NCI-H446 treated with DMSO at 0.1 percent for 48 hours (cell line): ENCODE data around the gene TAS2R40.

Experiments used
- DNase-seq: peaks from one replicate; lab custom pipeline; 2025; lab: John Stamatoyannopoulos, UW

Gene TAS2R40

DNA sequence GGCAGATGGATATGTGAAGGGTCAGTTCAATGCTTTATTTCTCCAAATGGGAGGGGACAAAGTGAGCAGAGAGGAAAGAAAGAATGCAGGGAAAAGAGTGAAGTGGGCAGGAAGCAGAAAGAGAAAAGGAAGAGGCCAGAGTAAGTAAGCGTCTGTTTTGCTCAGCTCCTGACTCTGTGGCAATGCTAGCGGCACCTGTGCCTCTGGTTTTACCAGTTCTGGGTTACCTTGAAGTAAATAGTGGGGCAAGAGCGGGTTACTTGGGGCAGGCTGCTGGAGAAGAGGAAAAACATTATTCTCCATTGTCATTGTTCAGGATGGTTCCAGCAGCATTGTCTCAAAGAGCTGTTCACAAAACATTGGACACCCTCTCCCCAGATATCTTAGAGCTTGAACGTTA lies 1.9 kb downstream of the TAS2R40 start:
- DNase-seq: no peak

DNA sequence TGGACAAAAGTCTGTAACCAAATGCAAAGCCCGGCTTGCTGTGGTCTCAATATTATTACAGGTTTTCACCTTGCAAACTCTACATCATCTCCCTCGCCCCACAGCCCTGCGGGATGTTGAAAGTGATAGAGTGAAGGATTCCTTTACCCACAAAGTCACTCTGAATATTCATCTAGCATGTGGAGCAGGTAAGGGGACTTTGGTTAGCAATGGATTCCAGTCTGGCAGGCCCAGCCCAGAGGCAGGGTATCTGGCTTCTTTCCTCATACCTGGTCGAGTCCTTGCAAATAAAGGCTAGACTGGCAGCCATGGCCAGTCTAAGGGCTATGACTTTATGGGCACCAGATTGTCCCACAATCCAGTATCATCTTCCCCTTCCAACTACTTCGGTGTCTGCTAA lies 3.2 kb downstream of the TAS2R40 start:
- no peak for DNase-seq

DNA sequence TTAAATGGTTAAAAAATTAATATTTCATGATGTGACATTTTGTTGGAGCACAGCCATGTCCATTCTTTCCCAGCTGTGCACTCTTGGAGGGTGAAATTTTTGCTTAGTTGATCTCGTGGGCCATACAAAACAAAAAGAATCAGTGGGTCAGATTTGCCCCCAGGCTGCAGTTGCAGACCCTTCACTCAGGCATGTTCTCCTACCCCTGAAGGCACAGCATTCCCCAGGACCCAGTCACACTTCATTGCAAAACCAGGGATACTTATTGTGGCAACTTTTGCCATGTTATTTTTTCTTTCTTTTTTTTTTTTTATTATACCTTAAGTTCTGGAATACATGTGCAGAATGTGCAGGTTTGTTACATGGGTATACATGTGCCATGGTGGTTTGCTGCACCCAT lies 6.0 kb downstream of the TAS2R40 start:
- no peak for DNase-seq

DNA sequence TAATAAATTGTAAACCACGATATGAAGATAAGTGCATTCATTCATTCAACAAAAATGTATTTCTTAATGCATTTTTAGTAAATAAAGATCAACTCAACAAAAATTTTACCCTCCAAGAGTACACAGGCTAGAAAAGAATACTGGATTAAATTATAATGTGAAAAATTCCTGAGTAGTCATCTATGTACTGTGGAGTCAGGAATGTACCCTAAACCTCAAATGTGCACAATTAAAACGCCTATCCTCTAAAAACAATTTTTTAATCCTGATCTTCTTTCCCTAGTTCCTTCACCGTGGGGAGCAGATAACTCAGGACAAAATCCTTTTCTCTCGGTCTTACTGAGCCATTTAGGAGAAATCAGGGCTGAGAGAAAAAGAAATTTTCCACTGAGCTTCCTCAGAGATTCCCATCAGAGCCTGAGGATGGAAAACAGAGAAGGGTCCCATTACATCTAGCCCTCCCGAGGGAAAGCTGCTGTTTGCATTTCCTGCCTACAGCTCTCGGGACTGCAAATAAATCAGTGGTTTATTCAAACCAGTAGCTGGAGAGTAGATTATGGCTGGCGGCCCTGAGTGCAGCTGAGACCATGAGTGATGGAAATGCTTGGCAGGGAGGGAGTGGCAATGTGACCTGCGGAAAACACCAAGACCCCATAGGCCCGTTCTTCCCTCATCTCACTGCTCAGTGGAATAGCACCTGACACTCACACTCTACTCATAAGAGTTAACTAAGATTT lies 7.4 kb downstream of the TAS2R40 start:
- no peak for DNase-seq

DNA sequence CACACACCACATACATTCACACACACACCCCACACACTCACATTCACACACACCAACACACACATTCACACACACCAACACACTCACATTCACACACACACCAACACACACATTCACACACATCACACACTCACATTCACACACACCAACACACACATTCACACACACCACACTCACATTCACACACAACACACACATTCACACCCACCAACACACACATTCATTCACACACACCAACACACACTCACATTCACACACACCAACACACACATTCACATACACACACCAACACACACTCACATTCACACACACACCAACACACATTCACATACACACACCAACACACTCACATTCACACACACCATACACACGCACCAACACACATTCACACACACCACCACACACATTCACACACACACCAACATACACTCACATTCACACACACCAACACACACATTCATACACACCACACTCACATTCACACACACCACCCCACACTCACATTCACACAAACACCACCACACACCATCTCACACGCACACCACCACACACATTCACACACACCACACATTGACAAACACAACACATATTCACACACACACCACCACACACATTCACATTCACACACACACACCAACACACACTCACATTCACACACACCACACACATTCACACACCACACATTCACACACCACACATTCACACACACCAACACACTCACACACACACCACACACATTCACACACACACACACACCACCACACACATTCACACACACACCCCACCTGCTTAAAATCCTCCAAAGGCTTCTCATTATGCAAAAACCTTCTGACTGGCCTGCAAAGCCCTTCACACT lies 9.0 kb downstream of the TAS2R40 start:
- no peak for DNase-seq

DNA sequence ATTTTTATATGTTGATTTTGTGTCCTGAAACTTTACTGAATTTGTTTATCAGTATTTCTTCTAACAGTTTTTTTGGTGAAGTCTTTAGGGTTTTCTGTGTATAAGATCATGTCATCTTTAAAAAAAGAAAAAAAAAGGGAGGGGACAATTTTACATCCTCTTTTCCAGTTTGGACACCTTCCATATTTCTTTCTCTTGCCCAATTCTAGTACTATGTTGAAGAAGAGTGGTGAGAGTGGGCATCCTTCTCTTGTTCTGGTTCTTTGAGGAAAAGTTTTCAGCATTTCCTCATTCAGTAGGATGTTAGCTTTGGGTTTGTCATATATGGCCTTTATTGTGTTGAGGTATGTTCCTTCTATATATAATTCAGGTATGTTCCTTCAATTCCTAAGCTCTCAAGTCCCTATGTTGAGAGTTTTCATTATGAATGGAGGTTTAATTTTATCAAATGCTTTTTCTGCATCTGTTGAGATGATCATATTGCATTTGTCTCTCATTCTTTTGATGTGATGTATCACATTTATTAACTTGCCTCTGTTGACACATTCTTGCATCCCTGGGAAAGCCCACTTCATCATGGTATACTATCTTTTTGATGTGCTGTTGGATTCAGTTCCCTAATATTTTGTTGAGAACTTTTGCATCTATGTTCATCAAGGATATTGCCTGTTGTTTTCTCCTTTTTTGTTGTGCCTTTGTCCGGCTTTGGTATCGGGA lies 12.1 kb downstream of the TAS2R40 start:
- no peak for DNase-seq

DNA sequence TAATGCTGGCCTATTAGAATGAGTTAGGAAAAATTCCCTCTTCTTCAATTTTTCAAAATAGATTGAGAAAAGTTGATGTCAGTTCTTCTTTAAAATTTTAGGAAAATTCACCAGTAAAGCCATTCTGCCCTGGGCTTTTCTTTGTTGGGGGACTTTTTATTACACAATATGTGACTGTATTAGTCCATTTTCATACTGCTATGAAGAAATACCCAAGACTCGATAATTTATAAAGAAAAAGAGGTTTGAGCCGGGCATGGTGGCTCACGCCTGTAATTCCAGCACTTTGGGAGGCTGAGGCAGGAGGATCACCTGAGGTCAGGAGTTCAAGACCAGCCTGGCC lies 12.7 kb downstream of the TAS2R40 start:
- no peak for DNase-seq

DNA sequence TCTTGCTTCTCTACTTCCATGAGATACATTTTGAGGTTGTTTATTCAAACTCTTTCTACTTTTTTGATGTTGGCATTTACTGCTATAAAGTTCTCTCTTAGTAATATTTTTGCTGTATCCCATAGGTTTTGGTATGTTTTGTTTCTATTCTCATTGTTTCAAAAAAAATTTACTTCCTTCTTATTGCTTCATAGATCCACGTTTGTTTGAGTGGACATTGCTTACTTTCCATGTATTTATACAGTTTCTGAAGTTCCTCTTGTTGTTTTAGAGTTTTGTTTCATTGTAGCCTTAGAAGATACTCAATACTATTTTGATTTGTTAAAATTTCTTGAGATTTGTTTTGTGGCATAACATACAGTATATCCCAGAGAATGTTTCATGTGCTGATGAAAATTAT lies 13.7 kb downstream of the TAS2R40 start:
- no peak for DNase-seq

DNA sequence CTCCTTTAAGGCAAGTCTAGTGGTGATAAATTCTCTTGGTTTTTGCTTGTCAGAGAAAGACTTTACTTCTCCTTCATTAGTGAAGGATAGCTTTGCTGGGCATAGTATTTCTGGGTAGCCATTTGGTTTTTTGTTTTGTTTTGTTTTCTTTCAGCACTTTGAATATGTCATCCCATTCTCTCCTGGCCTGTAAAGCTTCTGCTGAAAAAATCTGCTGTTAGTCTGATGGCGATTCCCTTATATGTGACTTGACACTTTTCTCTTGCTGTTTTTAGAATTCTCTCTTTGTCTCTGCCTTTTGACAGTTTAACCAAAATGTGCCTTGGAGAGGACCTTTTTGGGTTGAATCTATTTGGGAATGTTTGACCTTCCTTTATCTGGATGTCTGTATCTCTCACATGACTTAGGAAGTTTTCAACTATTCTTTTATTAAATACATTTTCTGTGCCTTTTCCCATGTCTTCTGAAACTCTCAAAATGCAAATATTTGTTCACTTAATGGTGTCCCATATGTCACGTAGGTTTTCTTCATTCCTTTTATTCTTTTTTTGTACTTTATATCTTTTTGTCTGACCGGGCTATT lies 14.7 kb downstream of the TAS2R40 start:
- no peak for DNase-seq

DNA sequence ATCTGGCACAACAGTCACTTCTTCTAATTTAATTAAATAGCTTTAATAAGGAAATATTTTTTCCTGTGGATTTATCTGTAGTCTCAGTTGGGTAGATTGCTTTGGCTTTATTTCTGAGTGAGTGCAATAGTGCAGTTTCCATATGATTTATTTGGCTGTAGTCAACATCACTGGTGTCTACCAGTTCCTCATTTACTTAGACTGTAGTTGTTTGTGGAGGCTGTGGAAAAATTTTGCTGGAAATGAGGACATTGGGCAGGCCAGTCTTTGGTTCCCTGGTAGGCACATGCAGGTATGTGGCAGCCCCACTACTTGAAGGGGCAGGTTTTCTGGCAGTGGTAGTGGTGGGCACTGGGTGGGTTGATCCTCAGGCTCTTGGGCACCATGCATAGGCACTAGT lies 15.5 kb downstream of the TAS2R40 start:
- DNase-seq: no peak

DNA sequence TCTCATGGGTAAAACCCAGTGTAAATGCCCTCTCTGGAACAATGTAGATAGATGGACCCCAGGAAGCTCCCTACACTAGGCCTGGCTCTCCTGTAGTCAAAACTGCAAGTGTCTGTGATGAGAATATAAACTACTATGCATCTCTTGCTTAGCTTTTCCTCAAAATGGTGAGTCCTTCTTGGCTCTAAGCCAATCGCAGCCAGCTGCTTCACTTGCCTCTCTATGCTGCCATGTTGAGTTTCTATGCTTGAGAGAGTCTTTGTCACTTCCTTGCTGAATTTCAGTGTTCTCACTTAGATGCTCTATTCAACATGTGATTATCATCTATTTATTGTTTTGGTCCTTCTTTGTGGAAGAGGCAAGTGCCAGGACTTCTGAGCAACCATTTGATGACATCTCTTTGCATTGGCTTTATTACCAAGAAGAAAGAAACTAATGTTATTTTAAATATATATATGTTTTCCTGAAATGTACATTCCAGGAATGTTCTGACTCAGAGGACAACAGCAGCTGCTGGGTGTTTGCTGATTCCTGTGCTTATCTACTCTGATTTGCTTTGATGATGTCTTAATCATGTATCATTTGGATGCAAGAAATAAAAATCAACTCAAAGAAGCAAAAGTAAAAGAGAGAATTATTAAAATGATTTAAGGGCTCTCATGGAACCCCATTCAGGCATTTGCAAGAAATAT lies 16.6 kb downstream of the TAS2R40 start:
- no peak for DNase-seq

DNA sequence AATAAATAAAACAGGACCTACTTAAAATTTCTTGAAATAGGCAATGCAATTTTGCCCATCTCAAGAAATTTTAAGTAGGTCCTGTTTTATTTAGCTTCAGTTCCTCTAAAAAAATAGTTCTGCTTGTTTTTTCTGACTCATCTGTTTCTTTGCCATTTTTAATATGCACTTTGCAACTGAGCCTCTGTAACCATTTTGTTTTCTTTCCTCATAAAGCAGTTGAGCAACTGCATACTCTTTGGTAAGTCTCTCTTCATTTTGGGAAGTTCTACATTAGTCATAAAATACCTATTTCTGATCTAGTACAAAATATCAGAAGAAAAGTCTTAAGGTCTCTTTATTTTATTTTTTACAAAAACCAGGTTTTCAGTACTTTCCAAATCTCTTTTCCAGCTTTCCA lies 18.0 kb downstream of the TAS2R40 start:
- no peak for DNase-seq

DNA sequence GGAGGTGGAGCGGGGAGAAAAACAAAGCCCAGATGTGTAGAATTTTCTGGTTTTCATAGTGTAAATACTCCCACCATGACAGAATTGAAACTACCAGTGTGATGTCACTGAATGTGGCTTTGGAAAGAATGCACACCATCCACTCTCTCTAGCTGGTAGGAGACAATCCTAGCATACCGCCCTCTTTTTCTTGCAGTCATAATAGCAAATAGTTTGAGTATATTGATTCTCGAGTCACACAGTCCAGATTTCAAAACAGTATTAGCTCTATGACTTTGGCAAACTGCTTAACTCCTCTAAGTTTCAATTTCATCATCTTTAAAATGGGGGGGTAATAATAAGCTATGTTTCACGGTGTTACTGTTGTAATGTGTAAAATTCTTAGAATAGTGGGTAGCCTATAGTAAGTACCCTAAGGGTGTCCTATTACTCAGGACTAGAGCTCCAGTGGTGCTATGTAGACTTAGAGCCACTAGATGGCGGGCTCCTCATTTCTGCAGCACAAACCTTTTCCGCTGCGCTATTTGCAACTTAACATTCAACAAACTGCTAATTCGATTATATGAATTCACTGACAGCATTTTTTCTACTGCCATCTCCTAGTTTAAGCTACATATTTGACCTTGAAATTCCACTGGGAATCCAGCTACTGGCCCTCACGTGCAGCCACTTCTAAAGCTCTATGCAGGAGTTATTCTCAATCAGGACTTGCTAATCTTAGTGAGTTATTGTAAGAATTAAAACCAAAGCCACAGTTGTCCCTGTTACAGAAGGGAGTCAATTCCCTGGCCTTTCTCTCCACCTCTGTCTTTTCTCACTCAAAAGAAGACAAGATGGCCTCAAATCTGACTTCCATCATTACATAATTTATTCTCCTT lies 18.7 kb downstream of the TAS2R40 start:
- peak; percentile 44 for DNase-seq

DNA sequence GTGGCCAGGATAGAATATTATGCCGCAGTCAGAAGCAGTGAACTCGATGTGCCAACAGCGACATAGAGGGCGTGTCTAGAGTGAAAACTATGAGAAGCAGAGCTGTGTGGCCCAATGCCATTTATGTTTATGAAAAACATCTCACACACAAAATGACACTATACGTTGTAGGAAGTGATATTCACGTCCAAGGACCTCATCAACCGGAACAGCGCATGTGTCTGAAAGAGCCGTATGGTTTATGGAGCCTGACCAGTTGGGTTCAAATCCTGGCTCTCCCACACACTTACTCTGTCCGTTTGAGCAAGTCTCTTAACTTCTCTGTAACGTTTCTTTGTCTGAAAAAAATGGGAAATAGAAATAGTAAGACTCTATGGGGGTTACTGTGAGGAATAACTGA lies 20.5 kb downstream of the TAS2R40 start:
- DNase-seq: no peak

DNA sequence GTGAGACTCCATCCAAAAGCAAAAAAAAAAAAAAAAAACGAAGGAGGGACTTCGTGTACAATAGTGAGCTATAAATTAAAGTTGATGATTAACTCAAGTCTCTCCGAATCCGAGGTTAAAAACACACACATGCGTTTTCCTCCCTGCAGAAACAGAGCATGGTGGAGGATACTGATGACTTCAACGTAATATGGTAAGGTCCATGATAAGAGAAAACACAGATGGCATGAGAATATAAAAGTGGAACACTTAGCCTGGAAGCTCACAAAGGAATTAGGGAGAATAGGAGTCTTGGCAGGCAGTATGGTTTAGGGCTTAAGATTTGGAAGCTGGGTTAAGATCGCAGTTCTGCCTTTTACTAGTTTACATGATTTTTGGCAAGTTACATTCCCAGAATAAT lies 21.3 kb downstream of the TAS2R40 start:
- DNase-seq: no peak

DNA sequence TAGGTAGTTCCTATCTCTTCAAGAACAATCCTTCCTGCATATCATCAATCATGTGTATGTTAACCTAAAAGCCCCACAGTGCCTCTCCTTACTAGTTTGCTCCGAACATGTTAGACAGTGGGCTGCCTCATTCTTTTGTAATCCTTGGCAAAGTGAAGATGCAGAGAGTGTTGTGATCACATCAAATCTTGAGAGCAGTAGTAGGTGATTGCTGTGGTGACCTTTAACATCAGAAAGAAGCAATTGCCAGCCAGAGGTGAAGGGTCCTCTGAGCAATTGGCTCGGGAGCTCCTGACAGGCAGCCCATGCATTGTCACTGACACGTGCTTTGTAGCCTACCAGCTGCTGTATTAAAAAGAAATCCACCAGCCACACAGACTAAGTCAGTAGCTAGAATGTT lies 21.8 kb downstream of the TAS2R40 start:
- no peak for DNase-seq

DNA sequence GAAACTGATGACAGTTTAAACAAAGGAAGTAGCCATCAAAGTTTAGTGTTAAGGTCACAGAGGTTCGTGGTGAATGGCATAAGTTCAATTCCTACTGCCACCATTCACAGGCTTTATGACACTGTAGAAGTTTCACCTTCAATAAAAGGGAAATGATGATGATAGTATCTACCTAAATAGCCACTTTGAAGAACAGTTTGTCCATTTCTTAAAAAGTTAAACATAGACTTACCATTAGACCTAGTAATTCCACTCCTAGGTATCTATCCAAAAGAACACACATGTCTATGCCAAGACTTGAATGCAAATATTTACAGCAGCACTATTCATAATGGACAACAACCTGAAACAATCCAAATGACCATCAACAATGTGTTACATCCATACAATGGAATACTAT lies 22.5 kb downstream of the TAS2R40 start:
- DNase-seq: no peak

DNA sequence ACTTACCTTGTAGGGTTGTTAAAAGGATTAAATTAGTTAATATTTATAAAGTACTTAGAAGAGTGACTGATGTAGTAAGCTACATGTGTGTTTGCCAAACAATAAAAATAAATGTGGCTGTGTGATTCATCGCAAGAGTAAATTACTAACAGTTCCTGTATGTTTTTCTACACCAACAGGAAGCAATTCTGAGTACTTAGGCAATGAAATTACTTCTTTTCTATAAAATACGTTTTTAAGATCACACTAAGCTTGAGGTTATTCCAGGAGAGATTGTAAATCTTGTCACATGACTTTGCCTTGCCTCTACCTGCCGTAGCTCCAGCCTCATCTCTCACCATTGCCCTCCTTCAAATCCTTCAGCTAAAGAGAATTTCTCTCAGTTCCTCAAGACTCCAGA lies 23.3 kb downstream of the TAS2R40 start:
- no peak for DNase-seq

DNA sequence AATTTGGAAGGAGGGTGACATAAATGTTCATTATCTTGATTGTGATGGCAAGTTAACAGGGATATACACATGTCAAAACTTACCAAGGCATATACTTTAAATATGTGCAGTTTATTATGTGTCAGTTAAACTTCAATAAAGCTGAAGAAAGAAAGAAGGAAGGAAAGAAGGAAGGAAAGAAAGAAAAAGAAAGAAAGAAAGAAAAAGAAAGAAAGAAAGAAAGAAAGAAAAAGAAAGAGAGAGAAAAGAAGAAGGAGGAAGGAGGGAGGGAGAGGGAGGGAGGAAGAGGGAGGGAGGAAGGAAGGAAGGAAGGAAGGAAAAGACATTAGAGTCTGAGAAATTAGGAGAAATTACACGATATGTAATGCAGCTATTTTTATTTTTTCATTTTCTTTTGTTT lies 25.5 kb downstream of the TAS2R40 start:
- DNase-seq: no peak

DNA sequence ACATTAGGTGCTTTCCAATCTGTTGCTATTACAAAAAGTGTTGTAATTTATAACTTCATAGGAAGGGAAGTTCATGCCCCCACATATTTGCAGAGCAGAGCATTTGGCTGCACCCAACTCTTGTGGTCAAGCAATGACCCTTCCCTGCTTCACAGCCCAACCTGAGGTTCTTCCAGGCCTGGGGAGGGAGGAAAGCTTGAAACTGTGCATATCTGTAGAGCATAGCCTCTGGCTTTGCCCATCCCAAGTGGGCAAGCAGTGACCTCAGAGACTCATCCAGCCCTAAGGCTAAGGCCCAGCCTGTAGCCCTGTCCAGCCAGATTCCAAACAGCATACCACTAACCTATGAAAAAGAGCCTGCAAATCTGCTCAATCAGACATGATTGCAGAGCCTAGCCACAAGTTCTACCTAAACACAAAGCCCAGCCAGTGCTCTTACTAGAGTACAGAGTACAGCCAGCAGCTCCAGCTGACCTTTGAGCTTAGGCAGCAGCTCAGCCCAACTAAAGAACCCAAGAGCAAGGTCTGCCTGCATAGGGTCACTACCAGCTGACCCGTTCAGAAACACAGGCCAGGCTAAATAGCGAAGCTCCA lies 27.0 kb downstream of the TAS2R40 start:
- no peak for DNase-seq

DNA sequence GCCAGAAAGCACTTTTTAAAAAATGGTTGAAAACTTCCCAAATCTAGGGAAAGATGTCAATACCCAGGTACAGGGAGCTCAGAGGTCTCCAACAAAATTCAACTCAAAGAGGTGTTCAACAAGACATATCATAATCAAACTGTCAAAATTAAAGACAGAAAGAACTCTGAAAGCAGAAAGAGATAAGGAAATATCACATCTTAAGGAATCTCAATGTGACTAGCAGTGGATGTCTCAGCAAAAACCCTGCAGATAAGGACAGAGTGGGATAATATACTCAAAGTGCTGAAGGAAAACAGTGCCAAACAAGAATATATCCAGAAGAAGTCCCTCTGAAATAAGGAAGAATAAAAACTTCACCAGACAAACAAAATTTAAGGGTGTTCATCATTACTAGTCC lies 28.4 kb downstream of the TAS2R40 start:
- DNase-seq: no peak
